Measurements from ENCODE around the gene HTRA1. TPM values are rescaled to one million over a fixed set of nuclear protein-coding genes. Genes with fewer than 3 reads are reported as not detected.
A peak's percentile ranks its signal among the peaks of the same experiment; 100 is the strongest.

The HTRA1 gene
- total RNA-seq, 2 donors from 2014 or later, result 29.3 to 36.6 TPM

- ATAC-seq, result no peak
- TF ChIP-seq POLR2A (IDR thresholded peaks at IDR 0.05) (no peak), CTCF (IDR thresholded peaks at IDR 0.05) (no peak)
- Histone ChIP-seq H3K4me1 (no peaks in the 10 kb centered on the region), H3K36me3 (replicated peaks in 1 of 2; ENCODE audit: insufficient read depth in 1 of 2, low read depth in 2 of 2) (no peaks in the 10 kb centered on the region), H3K27ac (no peak overlapping the region), H3K27me3 (no peaks in the 10 kb centered on the region), H3K4me3 (no peak overlapping the region), H3K9me3 (no peaks in the 10 kb centered on the region)
- intact Hi-C loops (cut with DNase I), result no loop called here
- DNase-seq, result no peak
- WGBS, 2 donors, result 96% methylated on average over 1 to 4 of the region's 4 CpGs
Observed at GRCh38 chr10:122471531-122472177, 10.3 kb downstream of the HTRA1 start.

- 78 to 88% methylated on average over 8 of the region's 8 CpGs for WGBS, 2 donors
- Histone ChIP-seq H3K36me3 (replicated peaks in 1 of 2; ENCODE audit: insufficient read depth in 1 of 2, low read depth in 2 of 2) (no peaks in the 10 kb centered on the region), H3K4me1 (no peaks in the 10 kb centered on the region), H3K9me3 (no peaks in the 10 kb centered on the region), H3K27me3 (no peaks in the 10 kb centered on the region), H3K4me3 (no peak overlapping the region), H3K27ac (no peak overlapping the region)
- intact Hi-C loops (cut with DNase I), result no loop called here
- TF ChIP-seq POLR2A (IDR thresholded peaks at IDR 0.05), result no peak
- TF ChIP-seq CTCF (IDR thresholded peaks at IDR 0.05), result no peak
- DNase-seq (no peak), ATAC-seq (no peak)
Observed at GRCh38 chr10:122473116-122473515, 11.8 kb downstream of the HTRA1 start.

- Histone ChIP-seq H3K27ac (no peak overlapping the region), H3K27me3 (no peaks in the 10 kb centered on the region), H3K4me3 (no peak overlapping the region), H3K4me1 (no peaks in the 10 kb centered on the region), H3K36me3 (replicated peaks in 1 of 2; ENCODE audit: insufficient read depth in 1 of 2, low read depth in 2 of 2) (no peaks in the 10 kb centered on the region), H3K9me3 (no peaks in the 10 kb centered on the region)
- no peak for TF ChIP-seq POLR2A (IDR thresholded peaks at IDR 0.05)
- TF ChIP-seq CTCF (IDR thresholded peaks at IDR 0.05), result no peak
- DNase-seq (no peak), ATAC-seq (no peak)
- intact Hi-C loops (cut with DNase I), result no loop called here
- WGBS, 2 donors, result 43 to 51% methylated on average over 15 of the region's 15 CpGs
Observed at GRCh38 chr10:122474131-122474818, 12.9 kb downstream of the HTRA1 start.

GRCh38 chr10:122475100-122475499 lies 13.7 kb downstream of the HTRA1 start:
- ATAC-seq (peak; percentile 56), DNase-seq (peak in 2 of 4 donors; percentile 35)
- Histone ChIP-seq H3K9me3 (no peaks in the 10 kb centered on the region), H3K4me1 (no peaks in the 10 kb centered on the region), H3K36me3 (replicated peaks in 1 of 2; ENCODE audit: insufficient read depth in 1 of 2, low read depth in 2 of 2) (no peaks in the 10 kb centered on the region), H3K27me3 (no peaks in the 10 kb centered on the region), H3K4me3 (no peak overlapping the region), H3K27ac (no peak overlapping the region)
- 72 to 88% methylated on average over 5 to 12 of the region's 12 CpGs for whole genome bisulfite sequencing, 2 donors
- intact Hi-C loops (cut with DNase I), result no loop called here
- TF ChIP-seq CTCF (IDR thresholded peaks at IDR 0.05) (no peak), POLR2A (IDR thresholded peaks at IDR 0.05) (no peak)
